ENCODE data around the gene PTDSS2. TPM values are rescaled to one million over a fixed set of nuclear protein-coding genes. Genes with fewer than 3 reads are reported as not detected.
"Not testable (repeated sequence)": the region's sequence is repeated elsewhere in the genome, so short reads cannot be mapped to it uniquely, and the experiment has no call there.

Gene PTDSS2
- polyA plus RNA-seq, 2 of the 4 experiments (the other 2 are of a cell fraction) = 23.4 to 38.9 TPM

- FAIRE-seq = no peak
- H3K4me2 ChIP-seq = no peak overlapping the region
- H3K4me3 ChIP-seq = no peak overlapping the region
- ChIA-PET POLR2A (no interaction called here), CTCF (interaction anchor here (1.1 to 3.4 kb wide), 4 partner anchors 12 to 119 kb away, joined by 4 to 8 read pairs (median 6); no protein-coding TSS in a partner anchor)
- TF ChIP-seq ZFP36 (IDR thresholded peaks at IDR 0.05; ENCODE audit: borderline replicate concordance, partially characterized antibody) (peak; percentile 32), EHMT2 (IDR thresholded peaks at IDR 0.05; ENCODE audit: low read depth) (no peak)
- H3K4me1 ChIP-seq = no peaks in the 10 kb centered on the region
- H3K27ac ChIP-seq = no peak overlapping the region
- no peaks in the 10 kb centered on the region for H3K9me3 ChIP-seq
- DNase-seq (ENCODE audit: low read depth in 1 of 2, low spot score in 1 of 2) = no peak
- ATAC-seq = no peak
- 87% methylated on average over 4 of the region's 4 CpGs for whole genome bisulfite sequencing (ENCODE audit: missing lambda C conversion rate)
These were observed 25.8 kb upstream of the PTDSS2 start for GRCh38 chr11:424232-424631.

GRCh38 chr11:424766-425165, 25.3 kb upstream of the PTDSS2 start:
- WGBS (ENCODE audit: missing lambda C conversion rate) = 84% methylated on average over 28 of the region's 45 CpGs
- ATAC-seq; DNase-seq (ENCODE audit: low read depth in 1 of 2, low spot score in 1 of 2); H3K4me3 ChIP-seq; POLR2A ChIA-PET; FAIRE-seq; H3K4me1 ChIP-seq; H3K4me2 ChIP-seq; H3K27ac ChIP-seq; H3K9me3 ChIP-seq: not testable (repeated sequence)
- CTCF ChIA-PET = interaction anchor here (1.1 to 3.4 kb wide), 4 partner anchors 12 to 119 kb away, joined by 4 to 8 read pairs (median 6); no protein-coding TSS in a partner anchor

- no peaks in the 10 kb centered on the region for H3K4me1 ChIP-seq
- ATAC-seq = no peak
- H3K4me2 ChIP-seq = no peak overlapping the region
- POLR2A ChIA-PET = no interaction called here
- DNase-seq (ENCODE audit: low read depth in 1 of 2, low spot score in 1 of 2) = no peak
- CTCF ChIA-PET = interaction anchor here (1.0 to 4.7 kb wide), 4 partner anchors 10 to 48 kb away, joined by 3 to 29 read pairs (median 4); partner anchors contain the start of gene SIGIRR
- no peak overlapping the region for H3K4me3 ChIP-seq
- TF ChIP-seq FOSB (CRISPR knock-in tag; IDR thresholded peaks at IDR 0.05) (no peak), CHD2 (IDR thresholded peaks at IDR 0.05; ENCODE audit: low read length, partially characterized antibody) (no peak), EP300 (IDR thresholded peaks at IDR 0.05) (no peak), ZSCAN20 (CRISPR knock-in tag; IDR thresholded peaks at IDR 0.05) (no peak), REST (IDR thresholded peaks at IDR 0.05) (no peak), ESRRA (IDR thresholded peaks at IDR 0.05; ENCODE audit: borderline replicate concordance, low read length) (no peak)
- FAIRE-seq = no peak
- no peaks in the 10 kb centered on the region for H3K9me3 ChIP-seq
- WGBS (ENCODE audit: missing lambda C conversion rate) = 84% methylated on average over 4 of the region's 4 CpGs
- no peak overlapping the region for H3K27ac ChIP-seq
These were observed 24.8 kb upstream of the PTDSS2 start for GRCh38 chr11:425301-425700.

GRCh38 chr11:426851-427250, 23.2 kb upstream of the PTDSS2 start:
- 74% methylated on average over 8 of the region's 8 CpGs for WGBS (ENCODE audit: missing lambda C conversion rate)
- DNase-seq (ENCODE audit: low read depth in 1 of 2, low spot score in 1 of 2) = no peak
- TF ChIP-seq HES2 (IDR thresholded peaks at IDR 0.05) = no peak
- ChIA-PET POLR2A (interaction anchor here (1.7 kb wide), 1 partner anchor 21 kb away, joined by 4 read pairs; no protein-coding TSS in a partner anchor), CTCF (interaction anchor here (1.1 to 4.7 kb wide), 2 partner anchors 8 to 22 kb away, joined by 3 to 29 read pairs; no protein-coding TSS in a partner anchor)
- H3K27ac ChIP-seq = no peak overlapping the region
- H3K4me2 ChIP-seq = no peak overlapping the region
- no peak overlapping the region for H3K4me3 ChIP-seq
- FAIRE-seq = no peak
- no peak for ATAC-seq
- no peaks in the 10 kb centered on the region for H3K9me3 ChIP-seq
- peaks cover 1% of the 10 kb centered on the region; the same call in 1 of the 3 replicates for H3K4me1 ChIP-seq

- 84% methylated on average over 20 of the region's 24 CpGs for WGBS (ENCODE audit: missing lambda C conversion rate)
- Histone ChIP-seq H3K27ac (no peak overlapping the region), H3K9me3 (no peaks in the 10 kb centered on the region), H3K4me1 (peaks cover 5% of the 10 kb centered on the region; the same call in 1 of the 3 replicates), H3K4me3 (no peak overlapping the region), H3K4me2 (no peak overlapping the region)
- CTCF ChIA-PET = interaction anchor here (4.7 kb wide), 1 partner anchor 20 kb away, joined by 29 read pairs; no protein-coding TSS in a partner anchor
- FAIRE-seq (no peak), DNase-seq (ENCODE audit: low read depth in 1 of 2, low spot score in 1 of 2) (no peak), ATAC-seq (no peak)
- POLR2A ChIA-PET = no interaction called here
- TF ChIP-seq ZC3H11A (IDR thresholded peaks at IDR 0.05) (no peak), FOSL2 (IDR thresholded peaks at IDR 0.05) (no peak), FOSL2 (CRISPR knock-in tag; IDR thresholded peaks at IDR 0.05) (no peak), ESRRA (IDR thresholded peaks at IDR 0.05; ENCODE audit: borderline replicate concordance, low read length) (no peak), MYC (IDR thresholded peaks at IDR 0.05; ENCODE audit: borderline replicate concordance, low read length) (no peak), HMGXB4 (CRISPR knock-in tag; IDR thresholded peaks at IDR 0.05; ENCODE audit: borderline replicate concordance) (no peak), BCL3 (IDR thresholded peaks at IDR 0.05) (no peak), E2F6 (IDR thresholded peaks at IDR 0.05; ENCODE audit: borderline replicate concordance, low read depth) (no peak), JUN (IDR thresholded peaks at IDR 0.05) (no peak), POLR2A (IDR thresholded peaks at IDR 0.05; ENCODE audit: low read length) (no peak), CBX2 (IDR thresholded peaks at IDR 0.05; ENCODE audit: borderline replicate concordance, low read depth) (no peak)
These were observed 21.8 kb upstream of the PTDSS2 start for GRCh38 chr11:428295-428694.
